HG03097 (cell line): ENCODE measurements around the gene EBF4.

ENCODE experiments used
- ATAC-seq: cut with Tn5 transposase; IDR thresholded peaks from one replicate; pipeline ENCODE4 v1.9.1; 2021; ENCODE audit not compliant: unreplicated experiment, low FRiP score

Gene EBF4

GRCh38 chr20:2692036-2692885, at the start of gene EBF4:
Gene EBF4 (plus strand): TSS chr20:2692780. CDS start chr20:2693646, 866 bp downstream.
- ATAC-seq = no peak

- no peak for ATAC-seq
Observed at GRCh38 chr20:2643708-2644107, 48.9 kb upstream of the EBF4 start.

GRCh38 chr20:2651772-2652723, 40.5 kb upstream of the EBF4 start, which contains the start of gene NOP56:
Gene NOP56 (plus strand): TSS chr20:2652632. CDS start chr20:2652661, 29 bp downstream.
- ATAC-seq = peak; percentile 81

GRCh38 chr20:2652724-2653555, 39.6 kb upstream of the EBF4 start:
- ATAC-seq = peak; percentile 32

- no peak for ATAC-seq
Observed at GRCh38 chr20:2653556-2654383, 38.8 kb upstream of the EBF4 start.

GRCh38 chr20:2654384-2654822, 38.2 kb upstream of the EBF4 start:
- ATAC-seq = no peak

GRCh38 chr20:2654831-2655230, 37.7 kb upstream of the EBF4 start:
- ATAC-seq = no peak

GRCh38 chr20:2655331-2656116, 37.1 kb upstream of the EBF4 start:
- no peak for ATAC-seq

GRCh38 chr20:2656471-2657117, 36.0 kb upstream of the EBF4 start:
- no peak for ATAC-seq

GRCh38 chr20:2657241-2657640, 35.3 kb upstream of the EBF4 start:
- ATAC-seq = no peak

GRCh38 chr20:2657674-2658073, 34.9 kb upstream of the EBF4 start:
- ATAC-seq = no peak

- no peak for ATAC-seq
Observed at GRCh38 chr20:2658414-2659354, 33.9 kb upstream of the EBF4 start.

GRCh38 chr20:2659547-2659946, 33.0 kb upstream of the EBF4 start:
- ATAC-seq = no peak

- ATAC-seq = no peak
Observed at GRCh38 chr20:2663364-2663886, 29.2 kb upstream of the EBF4 start.

- ATAC-seq = peak; percentile 68
Observed at GRCh38 chr20:2663887-2664719, 28.5 kb upstream of the EBF4 start, which contains the start of gene IDH3B. Gene IDH3B (minus strand): TSS chr20:2664216. CDS start chr20:2664188, 28 bp downstream.

- ATAC-seq = no peak
Observed at GRCh38 chr20:2671977-2672376, 20.6 kb upstream of the EBF4 start.
